Heart right ventricle (tissue), 16 donors: ENCODE measurements around the gene PIGR. TPM values are rescaled to one million over a fixed set of nuclear protein-coding genes. Genes with fewer than 3 reads are reported as not detected.
A peak's percentile ranks its signal among the peaks of the same experiment; 100 is the strongest.

Experiments
- ATAC-seq, 8 donors: fragments of 200-7000 bp; cut with Tn5 transposase; one replicate each; pipeline ENCODE4 v1.9.1; 2020; ENCODE audit warnings: mild to moderate bottlenecking in 8 of 8, moderate library complexity in 8 of 8, moderate number of reproducible peaks in 1 of 8
- DNase-seq, 2 donors: peaks; one replicate each; pipeline ENCODE4 v3.0.0-alpha.2; 2020
- H3K27ac ChIP-seq, 10 donors: fragments of 200-600 bp; sonication (generic) in 2 of 10; one replicate each; pipeline versions ENCODE4 v1.5.0 to v1.8.0; 2020 to 2022; ENCODE audit warnings: mild to moderate bottlenecking in 3 of 10
- H3K27me3 ChIP-seq, 7 donors: fragments of 200-600 bp; one replicate each; pipeline ENCODE4 v1.8.0; 2021 to 2022; ENCODE audit warnings: mild to moderate bottlenecking in 2 of 7
- H3K36me3 ChIP-seq, 9 donors: fragments of 200-600 bp; sonication (generic) in 1 of 9; one replicate each; pipeline versions ENCODE4 v1.5.0 to v1.8.0; 2020 to 2022; ENCODE audit warnings: mild to moderate bottlenecking in 2 of 9
- H3K4me1 ChIP-seq, 9 donors: fragments of 200-600 bp; sonication (generic) in 1 of 9; one replicate each; pipeline versions ENCODE4 v1.5.0 to v1.8.0; 2020 to 2022; ENCODE audit warnings: mild to moderate bottlenecking in 4 of 9
- H3K4me3 ChIP-seq, 10 donors: fragments of 200-600 bp; sonication (generic) in 2 of 10; one replicate each; pipeline versions ENCODE4 v1.5.0 to v1.8.0; 2020 to 2022; ENCODE audit warnings: mild to moderate bottlenecking in 7 of 10, moderate library complexity in 2 of 10
- H3K9me3 ChIP-seq, 11 donors: fragments of 200-600 bp in 10 of 11; sonication (generic) in 2 of 11; one replicate each; pipeline versions ENCODE4 v1.5.0 to v1.8.0; 2013 to 2022; ENCODE audit warnings: mild to moderate bottlenecking in 2 of 11, control low read depth in 1 of 11, moderate library complexity in 1 of 11
- WGBS, 2 donors: extraction: QIAGEN DNeasy Blood & Tissue Kit; methylation state at CpG; one replicate each; pipeline ENCODE4 v1.1.7; 2013; ENCODE audit warnings: inconsistent platforms in 1 of 2; 5-methylcytosine and 5-hydroxymethylcytosine counted together
- intact Hi-C, 10 donors: fragments of 100-400 bp; cut with DNase I; formaldehyde crosslinking; loops; one replicate each; pipeline versions ENCODE4 v1.11.1 to v1.14.2; 2022
- polyA plus RNA-seq, 2 donors: library from polyadenylated mRNA; stranded (reverse); fragments of 200-250 nt; gene quantifications; one replicate each; pipeline ENCODE4 v1.2.3, GENCODE V29; 2013
- total RNA-seq, 10 donors: library from RNA; stranded (reverse); fragmentation: NEBNext Ultra II Directional in 3 of 10; extraction: Animal tissue kit (Norgen Biotek cat#: 25700) in 3 of 10; gene quantifications; one replicate each; pipeline versions ENCODE4 v1.2.1 to v1.2.4, GENCODE V29; 2021 to 2023
- TF ChIP-seq, protein P1 (sequence below), 9 donors: fragments of 200-600 bp; sonication (generic) in 2 of 9; IDR thresholded peaks; one replicate each; pipeline versions ENCODE4 v1.5.0 to v1.8.0; 2021 to 2022; ENCODE audit warnings: antibody characterized with exemption in 9 of 9, mild to moderate bottlenecking in 5 of 9, moderate library complexity in 1 of 9
- donor health status: Arrhythmogenic right ventricular cardiomyopathy.
- donor health status: ischemic (EF 13 %, LVEDD 7.1; RV severe dilation, severe dysfunction).
- donor health status: healthy with polysubstance abuse.
- donor health status: DM: no; HTN: yes; CAD: no.
- donor health status: DM: no; HTN: no; CAD: no.
- donor health status: ischemic (EF 25% LVEDD 6.9; RV normal size, moderate dysfunction).
- donor health status: ischemic (EF 25% LVEDD 5.7; RV mildly dilated, moderate dysfunction).
- donor health status: healthy.
- donor health status: DM: yes; HTN: yes; CAD: no.
- donor health status: Ischemic cardiomyopathy.
- donor health status: ischemic (EF 35%, LVEDD 5.7; RV mildly dilated, moderate dysfunction).
- donor health status: nonischemic (EF 11% LVEDD 7.7; RV severe dilation, severe dysfunction).
- donor health status: DM: yes; HTN: yes; CAD: no.
- donor health status: PGD.
- donor health status: ischemic (EF 29% LVEDD 5.4; RV normal size, mild dysfunction).
- donor health status: nonischemic (EF 23%, LVEDD 6.1; RV moderate dilation, normal function).

Gene PIGR
- total and polyA plus RNA-seq, 12 donors: 0.01 to 0.11 (median 0.10) TPM; not detected in 9

DNA sequence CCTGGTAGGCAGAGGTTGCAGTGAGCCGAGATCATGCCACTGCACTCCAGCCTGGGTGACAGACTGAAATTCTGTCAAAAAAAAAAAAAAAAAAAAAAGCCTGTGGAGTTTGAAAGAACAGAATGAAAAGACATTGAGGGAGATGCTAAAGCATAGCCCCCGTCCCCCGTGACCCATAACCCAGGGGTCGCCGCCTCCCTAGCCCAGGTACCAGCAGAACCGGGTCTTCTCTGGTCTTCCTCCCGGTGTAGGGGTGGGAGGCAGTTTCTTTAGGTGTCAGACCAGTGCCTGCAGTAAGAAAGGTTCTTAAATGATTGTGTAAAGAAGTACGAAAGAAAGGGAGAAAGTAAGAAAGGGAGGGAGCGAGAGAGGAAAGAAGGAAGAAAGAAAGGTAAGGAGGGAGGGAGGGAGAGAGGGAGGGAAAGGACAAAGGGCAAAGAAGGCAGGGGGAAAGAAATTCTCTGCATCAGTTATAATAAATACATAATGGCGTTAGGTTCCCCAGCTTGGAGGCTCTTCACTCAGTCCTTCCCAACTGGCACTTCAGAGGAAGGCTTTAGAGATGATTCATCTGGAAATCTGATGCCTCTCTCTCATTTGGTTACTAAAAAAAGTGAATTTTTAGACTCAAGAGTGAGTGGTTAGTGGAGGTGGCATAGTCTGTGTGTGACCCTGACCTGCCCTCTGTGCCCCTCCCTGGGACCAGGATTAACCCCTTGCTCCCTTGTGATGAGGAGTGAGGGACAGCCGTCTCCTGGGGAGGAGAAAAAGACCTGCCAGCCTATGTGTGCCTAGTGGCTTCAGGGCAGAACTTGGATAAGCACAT is 48.0 kb downstream of the PIGR start:
- Histone ChIP-seq H3K27me3 (peaks cover 0 to 4% (median 0%) of the 10 kb centered on the region in 7 donors), H3K4me3 (no peak overlapping the region), H3K4me1 (peaks cover 0 to 6% (median 0%) of the 10 kb centered on the region in 9 donors), H3K9me3 (no peaks in the 10 kb centered on the region), H3K36me3 (peaks cover 0 to 5% (median 0%) of the 10 kb centered on the region in 9 donors), H3K27ac (no peak overlapping the region)
- TF ChIP-seq, protein P1, sequence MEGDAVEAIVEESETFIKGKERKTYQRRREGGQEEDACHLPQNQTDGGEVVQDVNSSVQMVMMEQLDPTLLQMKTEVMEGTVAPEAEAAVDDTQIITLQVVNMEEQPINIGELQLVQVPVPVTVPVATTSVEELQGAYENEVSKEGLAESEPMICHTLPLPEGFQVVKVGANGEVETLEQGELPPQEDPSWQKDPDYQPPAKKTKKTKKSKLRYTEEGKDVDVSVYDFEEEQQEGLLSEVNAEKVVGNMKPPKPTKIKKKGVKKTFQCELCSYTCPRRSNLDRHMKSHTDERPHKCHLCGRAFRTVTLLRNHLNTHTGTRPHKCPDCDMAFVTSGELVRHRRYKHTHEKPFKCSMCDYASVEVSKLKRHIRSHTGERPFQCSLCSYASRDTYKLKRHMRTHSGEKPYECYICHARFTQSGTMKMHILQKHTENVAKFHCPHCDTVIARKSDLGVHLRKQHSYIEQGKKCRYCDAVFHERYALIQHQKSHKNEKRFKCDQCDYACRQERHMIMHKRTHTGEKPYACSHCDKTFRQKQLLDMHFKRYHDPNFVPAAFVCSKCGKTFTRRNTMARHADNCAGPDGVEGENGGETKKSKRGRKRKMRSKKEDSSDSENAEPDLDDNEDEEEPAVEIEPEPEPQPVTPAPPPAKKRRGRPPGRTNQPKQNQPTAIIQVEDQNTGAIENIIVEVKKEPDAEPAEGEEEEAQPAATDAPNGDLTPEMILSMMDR (IDR thresholded peaks at IDR 0.05): no peak
- no peak for ATAC-seq
- WGBS, 2 donors: 83 to 89% methylated on average over 11 of the region's 11 CpGs
- no peak for DNase-seq
- intact Hi-C loops: no loop called here

- DNase-seq (no peak), ATAC-seq (no peak)
- H3K36me3 ChIP-seq: no peaks in the 10 kb centered on the region
- peaks cover 0 to 3% (median 0%) of the 10 kb centered on the region in 9 donors for H3K4me1 ChIP-seq
- H3K9me3 ChIP-seq: no peaks in the 10 kb centered on the region
- H3K4me3 ChIP-seq: no peak within 1 kb of the TSS
- no peak within 1 kb of the TSS for H3K27ac ChIP-seq
- intact Hi-C loops: no loop called here
- TF ChIP-seq, protein P1 (IDR thresholded peaks at IDR 0.05): no peak
- 77 to 82% methylated on average over 4 of the region's 4 CpGs for WGBS, 2 donors
- H3K27me3 ChIP-seq: peaks cover 0 to 4% (median 0%) of the 10 kb centered on the region in 7 donors
Measured at GRCh38 chr1:206897175-206897574, 49.1 kb downstream of the PIGR start, which contains the start of gene IL24. IL24 (plus strand) TSS chr1:206897443; CDS start chr1:206897833, 390 bp downstream.

GRCh38 chr1:206896261-206896660 is 50.0 kb downstream of the PIGR start:
- intact Hi-C loops: no loop called here
- Histone ChIP-seq H3K9me3 (no peaks in the 10 kb centered on the region), H3K4me1 (peaks cover 0 to 8% (median 0%) of the 10 kb centered on the region in 9 donors), H3K27me3 (peaks cover 0 to 9% (median 0%) of the 10 kb centered on the region in 7 donors), H3K4me3 (no peak overlapping the region), H3K36me3 (no peaks in the 10 kb centered on the region), H3K27ac (no peak overlapping the region)
- WGBS, 2 donors: 73 to 82% methylated on average over 3 of the region's 3 CpGs
- DNase-seq (no peak), ATAC-seq (peak in 1 of 8 donors; percentile 18)
- TF ChIP-seq, protein P1 (IDR thresholded peaks at IDR 0.05): no peak

DNA sequence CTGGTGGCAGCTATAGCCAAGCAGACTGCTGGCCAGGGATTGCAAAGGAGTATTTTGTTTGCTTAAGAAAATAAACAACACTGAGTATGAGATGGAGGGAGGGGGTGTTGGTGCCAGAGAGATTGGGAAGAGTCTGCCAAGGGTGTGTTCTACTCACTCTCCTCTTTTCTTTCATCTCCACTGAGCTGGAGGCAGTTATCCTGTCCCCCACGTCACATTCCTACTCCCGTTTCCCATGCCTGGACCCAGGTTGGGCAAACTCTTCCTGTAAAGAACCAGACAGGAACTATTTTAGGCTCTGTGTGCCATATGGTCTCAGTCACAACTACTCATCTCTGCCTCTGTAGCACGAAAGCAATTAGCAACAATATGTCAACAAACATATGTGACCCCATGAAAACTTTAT is 50.4 kb downstream of the PIGR start:
- peaks cover 0 to 12% (median 2%) of the 10 kb centered on the region in 9 donors for H3K4me1 ChIP-seq
- H3K4me3 ChIP-seq: no peak overlapping the region
- H3K27ac ChIP-seq: peak overlapping the region in 1 of 10 donors; percentile 3
- TF ChIP-seq, protein P1 (IDR thresholded peaks at IDR 0.05): no peak
- 31 to 41% methylated on average over 3 of the region's 3 CpGs for WGBS, 2 donors
- peak in 2 of 8 donors; percentile 41 to 77 for ATAC-seq
- intact Hi-C loops: no loop called here
- peaks cover 0 to 9% (median 0%) of the 10 kb centered on the region in 7 donors for H3K27me3 ChIP-seq
- DNase-seq: no peak
- H3K9me3 ChIP-seq: no peaks in the 10 kb centered on the region
- H3K36me3 ChIP-seq: no peaks in the 10 kb centered on the region
